Measurements from ENCODE around the gene AFF2.
"Not testable (repeated sequence)": the region's sequence is repeated elsewhere in the genome, so short reads cannot be mapped to it uniquely, and the experiment has no call there.

The AFF2 gene

DNA sequence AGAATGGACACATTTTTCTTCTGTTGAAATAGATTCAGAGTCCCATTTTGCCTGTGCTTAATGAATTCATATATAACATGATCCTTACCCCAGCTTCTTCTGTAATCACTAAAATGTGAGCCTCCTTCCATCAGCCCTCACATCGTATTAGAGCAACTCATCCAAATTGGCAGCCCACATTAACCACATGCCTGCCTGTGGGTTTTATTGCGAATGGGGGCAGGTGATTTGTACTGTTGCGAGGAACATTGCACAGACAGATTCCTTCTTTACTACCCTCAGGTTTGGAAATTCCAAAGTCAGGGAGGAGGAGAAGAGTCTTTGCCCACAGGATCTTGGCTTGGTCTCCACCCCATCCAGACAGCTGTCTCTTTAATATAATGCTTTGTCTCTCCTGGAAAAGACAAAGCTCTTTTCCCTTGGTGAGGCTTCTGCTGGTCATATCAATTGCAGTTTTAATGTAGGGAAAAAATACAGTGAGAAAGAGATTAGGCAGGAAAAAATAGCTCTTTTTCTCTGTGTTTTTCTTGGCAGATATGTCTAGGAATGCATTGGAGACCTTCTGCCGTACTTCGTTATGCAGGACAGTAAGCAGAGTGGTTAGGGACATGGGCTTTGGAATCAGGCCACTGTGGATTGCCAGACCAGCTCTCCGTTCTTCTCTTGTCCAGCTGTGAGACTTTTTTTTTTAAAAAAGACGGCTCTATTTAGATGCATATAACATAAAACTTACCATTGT is 371.2 kb downstream of the AFF2 start:
- no peak for DNase-seq

- no peak for DNase-seq
These were observed 371.7 kb downstream of the AFF2 start for GRCh38 chrX:148872161-148872535.

DNA sequence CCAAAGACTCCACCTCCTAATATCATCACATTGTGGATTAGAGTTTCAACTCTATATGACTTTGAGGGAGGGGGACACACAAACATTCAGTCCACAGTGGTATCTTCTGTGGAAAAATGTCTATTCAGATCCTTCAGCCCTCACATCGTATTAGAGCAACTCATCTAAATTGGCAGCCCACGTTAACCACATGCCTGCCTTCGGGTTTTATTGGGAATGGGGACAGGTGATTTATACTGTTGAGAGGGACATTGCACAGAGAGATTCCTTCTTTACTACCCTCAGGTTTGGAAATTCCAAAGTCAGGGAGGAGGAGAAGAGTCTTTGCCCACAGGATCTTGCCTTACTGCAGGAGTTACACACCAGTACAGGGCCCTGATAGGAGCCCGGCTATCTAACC is 372.5 kb downstream of the AFF2 start:
- DNase-seq, result no peak

- DNase-seq, result no peak
These were observed 374.3 kb downstream of the AFF2 start for GRCh38 chrX:148874636-148875246.

- no peak for DNase-seq
These were observed 378.0 kb downstream of the AFF2 start for GRCh38 chrX:148878371-148878770.

DNA sequence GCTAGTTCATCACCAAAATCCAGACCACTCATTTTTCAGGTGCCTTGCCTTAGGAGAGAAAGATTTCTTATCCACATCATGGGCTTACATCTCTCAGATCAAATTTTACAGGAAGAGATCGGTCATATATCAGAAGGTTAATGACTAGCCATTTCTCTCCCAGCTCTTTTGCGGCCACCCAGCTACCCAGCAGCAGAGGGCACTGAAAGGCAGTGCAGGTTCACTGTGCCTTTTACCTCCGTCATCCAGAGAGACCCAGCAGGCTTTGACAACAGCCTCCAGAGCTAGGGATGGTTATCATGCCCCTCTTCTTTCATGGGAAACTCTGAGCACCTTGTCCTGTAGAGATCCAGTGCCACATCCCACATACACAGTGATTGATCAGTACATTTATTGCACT is 384.8 kb downstream of the AFF2 start:
- DNase-seq, result no peak

GRCh38 chrX:148893395-148893794 is 393.0 kb downstream of the AFF2 start:
- no peak for DNase-seq

DNA sequence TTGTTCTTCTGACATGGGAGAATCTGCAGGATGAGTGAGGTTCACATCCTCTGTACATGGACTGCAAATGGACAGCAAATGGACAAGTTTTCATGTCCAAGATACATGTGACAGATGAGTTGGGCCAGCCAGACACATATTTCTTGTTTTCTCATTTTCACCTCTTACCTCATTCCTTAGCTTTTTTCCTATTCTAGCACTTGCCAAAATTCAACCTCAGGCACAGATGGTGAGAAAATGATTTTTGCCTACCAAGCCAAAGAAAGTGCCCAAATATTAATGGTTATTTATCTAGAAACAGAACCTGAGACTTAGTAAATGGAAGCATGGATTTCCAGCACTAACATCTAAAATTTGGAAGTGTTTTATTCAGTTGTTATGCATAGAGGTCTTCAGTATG is 402.2 kb downstream of the AFF2 start:
- no peak for DNase-seq

- no peak for DNase-seq
These were observed 402.8 kb downstream of the AFF2 start for GRCh38 chrX:148903176-148903575.

- no peak for DNase-seq
These were observed 404.1 kb downstream of the AFF2 start for GRCh38 chrX:148904421-148905111.

- DNase-seq, result no peak
These were observed 405.0 kb downstream of the AFF2 start for GRCh38 chrX:148905400-148905799.

DNA sequence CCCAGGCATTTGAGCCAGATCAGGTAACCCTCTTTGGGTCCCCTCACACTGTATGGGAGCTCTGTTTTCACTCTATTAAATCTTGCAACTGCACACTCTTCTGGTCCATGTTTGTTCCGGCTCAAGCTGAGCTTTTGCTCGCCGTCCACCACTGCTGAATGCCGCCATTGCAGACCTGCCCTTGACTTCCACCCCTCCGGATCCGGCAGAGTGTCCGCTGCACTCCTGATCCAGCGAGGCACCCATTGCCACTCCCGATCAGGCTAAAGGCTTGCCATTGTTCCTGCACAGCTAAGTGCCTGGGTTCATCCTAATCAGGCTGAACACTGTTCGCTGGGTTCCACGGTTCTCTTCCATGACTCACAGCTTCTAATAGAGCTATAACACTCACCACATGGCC is 406.2 kb downstream of the AFF2 start:
- DNase-seq, result not testable (repeated sequence)

DNA sequence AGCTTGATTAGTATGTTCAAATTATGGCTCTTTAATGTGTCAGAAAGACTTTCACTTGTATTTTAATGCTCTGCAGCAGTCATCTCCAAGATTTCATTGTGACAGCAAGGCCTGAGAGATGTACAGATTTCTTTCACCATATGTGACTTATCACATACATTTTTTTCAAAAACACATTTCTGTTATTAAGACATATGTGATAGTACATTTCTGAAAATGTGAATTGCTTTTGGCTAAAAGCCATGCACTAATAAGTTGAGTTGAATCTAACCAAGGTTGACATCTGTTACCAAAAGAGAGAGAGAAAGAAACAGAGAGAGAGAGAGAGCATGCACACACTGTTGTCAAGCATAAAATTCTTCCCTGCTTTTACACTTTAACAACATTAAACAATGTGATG is 409.3 kb downstream of the AFF2 start:
- DNase-seq, result no peak

DNA sequence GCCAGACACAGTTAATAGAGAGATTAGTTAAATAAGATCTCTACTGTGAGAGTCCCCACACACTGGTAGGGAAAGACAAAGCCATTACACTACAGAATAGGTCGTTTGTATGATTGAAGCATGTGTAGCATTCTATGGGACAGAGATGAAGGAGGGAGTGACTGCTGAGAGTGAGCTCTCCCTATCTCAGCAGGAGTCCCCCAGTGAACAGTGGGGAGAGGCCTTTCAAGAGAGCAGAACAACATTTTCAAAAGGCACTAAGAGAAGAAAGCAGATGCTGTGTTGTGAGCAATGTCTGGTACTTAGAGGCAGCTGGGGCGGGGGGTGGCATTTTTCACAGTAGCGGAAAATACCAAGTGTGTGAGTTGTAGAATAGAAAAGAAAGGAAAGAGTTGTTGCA is 413.6 kb downstream of the AFF2 start:
- no peak for DNase-seq

DNA sequence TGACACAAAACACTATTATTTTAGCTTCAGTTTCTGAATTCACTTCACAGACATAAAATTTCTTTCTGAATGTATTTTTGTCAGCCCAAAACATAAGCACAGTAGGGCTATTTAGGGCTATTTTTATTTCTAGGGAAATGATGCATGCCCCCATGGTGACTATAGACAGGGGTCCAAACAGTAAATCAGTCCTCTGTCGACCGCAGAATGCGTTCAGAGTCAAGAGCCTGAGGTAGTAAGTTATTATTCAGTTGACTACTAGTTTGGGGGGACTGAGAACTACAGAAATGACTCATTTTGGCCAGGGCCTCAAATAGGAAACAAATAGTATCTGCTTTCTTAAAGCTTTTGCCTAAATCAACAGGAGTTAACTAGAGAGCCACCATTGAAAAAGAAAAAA is 414.4 kb downstream of the AFF2 start:
- DNase-seq, result no peak

DNA sequence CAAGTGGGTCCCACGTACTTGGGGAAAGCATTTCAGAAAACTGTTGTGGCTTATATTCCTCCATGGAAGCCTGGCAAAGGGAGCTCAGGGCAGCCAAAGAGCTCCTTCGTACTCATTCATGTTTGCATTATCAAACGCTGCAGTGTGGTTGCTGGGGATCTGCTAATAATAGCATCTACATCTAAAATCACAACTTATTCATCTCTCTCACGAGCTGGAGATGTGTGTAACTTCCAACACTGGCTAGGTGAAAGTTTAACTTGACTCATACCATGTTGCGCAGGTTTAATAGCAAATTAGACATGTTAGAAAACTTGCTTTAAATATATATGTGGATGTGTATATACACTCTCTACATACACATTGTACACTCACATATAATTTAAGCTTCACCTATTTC is 415.1 kb downstream of the AFF2 start:
- no peak for DNase-seq

DNA sequence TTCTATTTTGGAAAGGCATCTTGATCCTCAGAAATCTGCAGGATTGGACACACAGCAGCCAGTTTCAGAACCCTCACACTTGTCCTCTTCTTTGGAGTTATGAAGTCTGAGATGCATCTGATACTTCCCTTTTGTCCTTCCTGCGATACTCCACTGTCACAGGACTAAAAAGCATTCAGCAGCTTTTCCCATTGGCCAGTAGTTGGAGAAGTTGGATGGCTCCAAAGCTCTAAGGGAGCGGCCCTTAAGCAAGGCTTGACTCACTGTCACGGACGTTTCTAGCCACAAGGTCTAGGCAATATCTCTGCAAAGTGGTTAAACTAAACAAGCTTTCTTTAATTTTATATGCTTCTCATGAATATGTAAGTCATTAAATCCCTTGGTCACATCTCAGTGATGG is 417.0 kb downstream of the AFF2 start:
- no peak for DNase-seq

- no peak for DNase-seq
These were observed 423.2 kb downstream of the AFF2 start for GRCh38 chrX:148923631-148924030.

- DNase-seq, result no peak
These were observed 426.0 kb downstream of the AFF2 start for GRCh38 chrX:148926371-148926770.

DNA sequence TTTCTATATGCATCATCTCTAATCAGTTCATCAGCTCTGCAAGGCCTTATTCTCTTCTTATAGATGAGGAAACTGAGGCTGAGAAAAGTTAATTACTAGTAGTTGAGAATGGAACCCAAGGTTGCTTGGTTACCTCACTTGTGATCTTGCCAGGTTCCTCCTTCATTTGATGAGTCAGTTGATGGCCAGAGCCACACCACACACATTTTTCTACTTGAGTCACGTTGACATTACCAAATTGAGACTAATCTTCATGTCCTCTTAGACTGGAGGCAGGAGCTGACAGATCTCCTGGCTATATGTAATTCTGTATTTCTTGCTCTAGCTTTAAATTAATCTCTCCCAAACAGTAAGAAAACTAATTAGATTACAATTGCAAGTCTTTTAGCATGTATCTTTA is 428.4 kb downstream of the AFF2 start:
- no peak for DNase-seq

DNA sequence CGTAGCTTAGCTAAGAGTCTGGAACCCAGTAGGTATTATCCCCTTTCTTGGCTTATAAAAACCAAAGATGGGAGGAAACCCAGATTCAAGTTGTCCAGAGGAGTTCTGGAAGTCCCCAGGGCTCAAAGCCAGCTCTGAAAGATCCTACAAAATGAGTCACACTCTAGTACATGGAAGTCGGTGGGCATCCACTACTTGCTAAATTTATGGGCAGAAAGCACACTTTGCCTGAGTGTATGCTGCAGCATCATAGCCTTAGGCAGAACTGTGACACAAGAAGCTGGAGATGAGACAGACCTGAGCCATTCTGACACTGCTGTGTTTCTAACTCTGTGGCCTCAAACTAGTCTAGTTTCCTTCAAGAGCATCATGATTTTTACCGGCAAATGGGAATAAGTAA is 429.3 kb downstream of the AFF2 start:
- DNase-seq, result no peak

GRCh38 chrX:148930206-148930729 is 429.9 kb downstream of the AFF2 start:
- DNase-seq, result no peak

GRCh38 chrX:148933881-148934280 is 433.5 kb downstream of the AFF2 start:
- no peak for DNase-seq

GRCh38 chrX:148938348-148938747 is 437.9 kb downstream of the AFF2 start:
- no peak for DNase-seq

Data from DMS79 (cell line).